Uterus (tissue), 2 donors: ENCODE data around the gene TMEM238L.

ENCODE experiments used
- POLR2A ChIP-seq, 2 donors: fragments of 450-650 bp; IDR thresholded peaks; one replicate each; pipeline ENCODE4 v1.6.1; 2016; ENCODE audit warnings: antibody characterized with exemption in 2 of 2, mild to moderate bottlenecking in 1 of 2, moderate library complexity in 1 of 2
- TF ChIP-seq, protein P1 (sequence below), 4 experiments: fragments of 200-600 bp in 2 of 4; fragments of 450-650 bp in 2 of 4; sonication (generic) in 2 of 4; IDR thresholded peaks; one replicate each; pipeline ENCODE4 v1.5.1; 2016 to 2019; ENCODE audit warnings: antibody characterized with exemption in 4 of 4, mild to moderate bottlenecking in 2 of 4, moderate library complexity in 1 of 4

DNA sequence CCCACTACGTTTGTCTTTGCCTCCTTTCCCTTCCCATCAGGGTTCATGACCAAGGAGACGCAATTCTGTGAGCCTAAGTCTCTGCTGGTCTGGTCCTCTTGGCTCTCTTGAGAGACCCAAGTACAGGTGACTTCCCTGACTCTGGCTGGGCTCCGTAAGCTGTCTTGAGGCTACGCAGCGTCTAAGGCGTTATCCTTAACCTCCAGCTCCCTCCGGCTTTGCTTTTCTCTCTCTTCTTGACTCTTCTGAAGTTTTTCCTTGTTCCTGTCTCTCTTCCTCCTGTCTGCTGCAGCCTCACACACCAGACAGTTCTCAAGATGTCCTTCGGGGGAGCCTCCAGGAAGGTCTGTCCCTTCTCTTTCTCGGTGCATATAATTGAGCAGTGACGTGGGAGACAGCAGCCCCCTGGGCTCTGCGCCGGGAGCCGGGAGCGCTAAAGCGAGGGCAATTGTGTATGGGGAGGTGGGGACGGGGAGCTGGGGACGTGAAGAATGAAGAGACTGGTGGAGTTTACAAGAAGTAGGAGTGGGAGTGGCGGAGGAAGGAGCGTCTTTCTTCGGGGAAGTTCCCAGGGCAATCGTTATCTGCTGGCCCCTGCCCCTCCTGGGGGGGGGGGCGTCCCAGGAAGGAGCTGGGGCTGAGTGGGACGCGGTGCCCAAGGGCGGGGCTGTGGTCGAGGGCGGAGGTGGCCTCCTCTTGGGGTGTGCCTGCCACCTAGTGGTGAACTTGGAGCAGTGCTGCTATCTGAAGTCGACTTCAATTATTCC, 40.9 kb upstream of the TMEM238L start:
- TF ChIP-seq, protein P1, sequence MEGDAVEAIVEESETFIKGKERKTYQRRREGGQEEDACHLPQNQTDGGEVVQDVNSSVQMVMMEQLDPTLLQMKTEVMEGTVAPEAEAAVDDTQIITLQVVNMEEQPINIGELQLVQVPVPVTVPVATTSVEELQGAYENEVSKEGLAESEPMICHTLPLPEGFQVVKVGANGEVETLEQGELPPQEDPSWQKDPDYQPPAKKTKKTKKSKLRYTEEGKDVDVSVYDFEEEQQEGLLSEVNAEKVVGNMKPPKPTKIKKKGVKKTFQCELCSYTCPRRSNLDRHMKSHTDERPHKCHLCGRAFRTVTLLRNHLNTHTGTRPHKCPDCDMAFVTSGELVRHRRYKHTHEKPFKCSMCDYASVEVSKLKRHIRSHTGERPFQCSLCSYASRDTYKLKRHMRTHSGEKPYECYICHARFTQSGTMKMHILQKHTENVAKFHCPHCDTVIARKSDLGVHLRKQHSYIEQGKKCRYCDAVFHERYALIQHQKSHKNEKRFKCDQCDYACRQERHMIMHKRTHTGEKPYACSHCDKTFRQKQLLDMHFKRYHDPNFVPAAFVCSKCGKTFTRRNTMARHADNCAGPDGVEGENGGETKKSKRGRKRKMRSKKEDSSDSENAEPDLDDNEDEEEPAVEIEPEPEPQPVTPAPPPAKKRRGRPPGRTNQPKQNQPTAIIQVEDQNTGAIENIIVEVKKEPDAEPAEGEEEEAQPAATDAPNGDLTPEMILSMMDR (IDR thresholded peaks at IDR 0.05) = peak; percentile 87 to 96 (median 95)
- no peak for TF ChIP-seq POLR2A (IDR thresholded peaks at IDR 0.05)
